Endothelial cell of umbilical vein (primary cell): Measurements from ENCODE around the gene VCL.

Experiments
- CTCF ChIP-seq, 2 donors: IDR thresholded peaks; 1 replicate in 1 of 2; 2 replicates in 1 of 2; pipeline ENCODE4 v1.5.1; 2011; ENCODE audit warnings: low read length in 2 of 2, mild to moderate bottlenecking in 2 of 2, moderate library complexity in 2 of 2, control low read depth in 1 of 2, inconsistent platforms in 1 of 2, low read depth in 1 of 2; ENCODE audit not compliant: insufficient read depth in 1 of 2; ENCODE audit errors: extremely low read depth in 1 of 2
- EZH2 ChIP-seq: IDR thresholded peaks from 2 replicates; pipeline ENCODE4 v1.6.1; 2012; ENCODE audit warnings: borderline replicate concordance, low read depth, mild to moderate bottlenecking, moderate library complexity, low read length, inconsistent platforms; ENCODE audit not compliant: severe bottlenecking
- POLR2A ChIP-seq: IDR thresholded peaks from 2 replicates; pipeline ENCODE4 v1.6.1; 2012; ENCODE audit warnings: low read depth, mild to moderate bottlenecking, control low read depth, low read length
- TF ChIP-seq, protein P1 (sequence below): IDR thresholded peaks from 2 replicates; pipeline ENCODE4 v1.6.1; 2011; ENCODE audit not compliant: insufficient read depth, insufficient read length

DNA sequence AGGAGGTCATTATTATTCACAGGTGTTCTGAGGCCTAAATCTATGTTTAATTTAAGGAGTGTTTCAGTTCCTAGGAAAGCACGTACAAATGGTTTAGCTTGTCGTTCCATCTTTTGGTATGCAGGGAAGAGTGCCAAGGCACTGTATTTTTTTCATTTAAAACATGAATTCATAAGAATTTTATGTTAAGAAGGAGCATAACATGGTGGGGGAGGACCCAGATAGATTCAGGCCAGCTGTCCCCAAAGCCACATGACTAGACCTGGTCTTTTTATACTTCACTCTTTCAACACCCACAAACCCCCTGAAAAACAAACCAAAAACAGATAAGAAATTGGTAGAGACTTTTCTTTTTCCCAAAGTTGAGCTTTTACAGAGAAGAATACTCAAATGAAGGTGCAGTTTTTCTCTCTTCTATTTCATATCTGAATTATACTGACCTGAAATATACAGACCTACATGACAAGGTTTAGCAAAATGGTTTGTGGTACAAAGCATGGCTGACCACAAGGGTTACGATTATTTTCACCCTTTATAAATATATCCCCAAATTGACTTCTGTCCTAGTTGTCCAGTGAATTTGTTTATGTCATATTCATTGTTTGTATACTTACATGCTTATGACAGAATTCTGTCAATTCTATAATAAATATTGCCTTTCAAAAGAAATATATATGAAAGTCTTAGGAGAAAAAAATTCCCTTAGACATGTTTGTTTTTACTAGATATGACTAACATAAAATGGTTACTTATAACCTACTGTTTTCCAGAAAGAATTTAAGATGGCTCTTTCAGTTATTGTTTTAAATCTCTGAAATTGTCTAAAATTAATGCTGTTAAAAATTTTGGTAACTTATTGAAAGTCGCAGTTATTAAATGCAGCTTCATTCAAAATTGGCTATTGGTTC, 81.4 kb downstream of the VCL start:
- TF ChIP-seq, protein P1, sequence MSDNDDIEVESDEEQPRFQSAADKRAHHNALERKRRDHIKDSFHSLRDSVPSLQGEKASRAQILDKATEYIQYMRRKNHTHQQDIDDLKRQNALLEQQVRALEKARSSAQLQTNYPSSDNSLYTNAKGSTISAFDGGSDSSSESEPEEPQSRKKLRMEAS, result no peak
- no peak for TF ChIP-seq CTCF (IDR thresholded peaks at IDR 0.05; ENCODE audit: extremely low read depth in 1 of 2, insufficient read depth in 1 of 2, low read depth in 1 of 2, low read length in 2 of 2)
- TF ChIP-seq POLR2A, result no peak
- TF ChIP-seq EZH2, result no peak
